GM12878 (cell line): ENCODE measurements around the gene CERK.

Source experiments
- CEBPB ChIP-seq, 2 experiments: fragments of 150-350 bp in 1 of 2; IDR thresholded peaks; 2 replicates each; pipeline ENCODE4 v1.6.1; 2012 to 2014; ENCODE audit warnings: low read depth in 2 of 2, low read length in 2 of 2, borderline replicate concordance in 1 of 2, inconsistent platforms in 1 of 2
- FOXM1 ChIP-seq: IDR thresholded peaks from 2 replicates; pipeline ENCODE4 v1.6.1; 2012; ENCODE audit warnings: low read depth, mild to moderate bottlenecking, inconsistent platforms, low read length, moderate library complexity
- POLR2AphosphoS2 ChIP-seq: IDR thresholded peaks from 2 replicates; pipeline ENCODE4 v1.6.1; 2011; ENCODE audit warnings: low read depth, mild to moderate bottlenecking, low read length, improper control_type of control experiment, moderate library complexity
- ZBTB33 ChIP-seq: fragments of 450-650 bp; IDR thresholded peaks from 2 replicates; pipeline ENCODE4 v1.6.1; 2017; ENCODE audit warnings: mild to moderate bottlenecking

- TF ChIP-seq FOXM1 (no peak), POLR2AphosphoS2 (no peak), ZBTB33 (no peak), CEBPB (IDR thresholded peaks at IDR 0.05; ENCODE audit: borderline replicate concordance in 1 of 2, low read depth in 2 of 2, low read length in 2 of 2) (no peak)
Observed at GRCh38 chr22:46741974-46742519, 4.0 kb upstream of the CERK start.
